Cardiac septum (tissue), 1 donor: Measurements from ENCODE around the gene DIP2A. TPM values are rescaled to one million over a fixed set of nuclear protein-coding genes. Genes with fewer than 3 reads are reported as not detected.

Experiments used
- DNase-seq: peaks from one replicate; pipeline ENCODE4 v3.0.0-alpha.2; 2020; ENCODE audit warnings: low spot score
- intact Hi-C: fragments of 100-400 bp; cut with DNase I; formaldehyde crosslinking; loops from one replicate; pipeline ENCODE4 v1.14.0; 2022
- long read RNA-seq: library from polyadenylated mRNA; unstranded; transcript quantifications from one replicate; pipeline ENCODE4 v2.0.0, GENCODE V29; 2021
- total RNA-seq: library from RNA; stranded (reverse); fragmentation: NEBNext Ultra II Directional; extraction: Animal tissue kit (Norgen Biotek cat#: 25700); gene quantifications from one replicate; pipeline ENCODE4 v1.2.1, GENCODE V29; 2021
- donor health status: DM: no; HTN: no; CAD: no.

The DIP2A gene, protein sequence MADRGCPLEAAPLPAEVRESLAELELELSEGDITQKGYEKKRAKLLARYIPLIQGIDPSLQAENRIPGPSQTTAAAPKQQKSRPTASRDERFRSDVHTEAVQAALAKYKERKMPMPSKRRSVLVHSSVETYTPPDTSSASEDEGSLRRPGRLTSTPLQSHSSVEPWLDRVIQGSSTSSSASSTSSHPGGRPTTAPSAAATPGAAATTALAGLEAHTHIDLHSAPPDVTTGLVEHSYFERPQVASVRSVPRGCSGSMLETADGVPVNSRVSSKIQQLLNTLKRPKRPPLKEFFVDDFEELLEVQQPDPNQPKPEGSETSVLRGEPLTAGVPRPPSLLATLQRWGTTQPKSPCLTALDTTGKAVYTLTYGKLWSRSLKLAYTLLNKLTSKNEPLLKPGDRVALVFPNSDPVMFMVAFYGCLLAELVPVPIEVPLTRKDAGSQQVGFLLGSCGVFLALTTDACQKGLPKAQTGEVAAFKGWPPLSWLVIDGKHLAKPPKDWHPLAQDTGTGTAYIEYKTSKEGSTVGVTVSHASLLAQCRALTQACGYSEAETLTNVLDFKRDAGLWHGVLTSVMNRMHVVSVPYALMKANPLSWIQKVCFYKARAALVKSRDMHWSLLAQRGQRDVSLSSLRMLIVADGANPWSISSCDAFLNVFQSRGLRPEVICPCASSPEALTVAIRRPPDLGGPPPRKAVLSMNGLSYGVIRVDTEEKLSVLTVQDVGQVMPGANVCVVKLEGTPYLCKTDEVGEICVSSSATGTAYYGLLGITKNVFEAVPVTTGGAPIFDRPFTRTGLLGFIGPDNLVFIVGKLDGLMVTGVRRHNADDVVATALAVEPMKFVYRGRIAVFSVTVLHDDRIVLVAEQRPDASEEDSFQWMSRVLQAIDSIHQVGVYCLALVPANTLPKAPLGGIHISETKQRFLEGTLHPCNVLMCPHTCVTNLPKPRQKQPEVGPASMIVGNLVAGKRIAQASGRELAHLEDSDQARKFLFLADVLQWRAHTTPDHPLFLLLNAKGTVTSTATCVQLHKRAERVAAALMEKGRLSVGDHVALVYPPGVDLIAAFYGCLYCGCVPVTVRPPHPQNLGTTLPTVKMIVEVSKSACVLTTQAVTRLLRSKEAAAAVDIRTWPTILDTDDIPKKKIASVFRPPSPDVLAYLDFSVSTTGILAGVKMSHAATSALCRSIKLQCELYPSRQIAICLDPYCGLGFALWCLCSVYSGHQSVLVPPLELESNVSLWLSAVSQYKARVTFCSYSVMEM (N-terminal part only)
- 38.9 TPM for total RNA-seq
- long read RNA-seq, full-length matches to known transcripts: 6 of 44 reads
- long read RNA-seq, partial matches to known transcripts: 25 of 44 reads
- long read RNA-seq, other reads (novel, unspliced or antisense): 13 of 44 reads

DNA sequence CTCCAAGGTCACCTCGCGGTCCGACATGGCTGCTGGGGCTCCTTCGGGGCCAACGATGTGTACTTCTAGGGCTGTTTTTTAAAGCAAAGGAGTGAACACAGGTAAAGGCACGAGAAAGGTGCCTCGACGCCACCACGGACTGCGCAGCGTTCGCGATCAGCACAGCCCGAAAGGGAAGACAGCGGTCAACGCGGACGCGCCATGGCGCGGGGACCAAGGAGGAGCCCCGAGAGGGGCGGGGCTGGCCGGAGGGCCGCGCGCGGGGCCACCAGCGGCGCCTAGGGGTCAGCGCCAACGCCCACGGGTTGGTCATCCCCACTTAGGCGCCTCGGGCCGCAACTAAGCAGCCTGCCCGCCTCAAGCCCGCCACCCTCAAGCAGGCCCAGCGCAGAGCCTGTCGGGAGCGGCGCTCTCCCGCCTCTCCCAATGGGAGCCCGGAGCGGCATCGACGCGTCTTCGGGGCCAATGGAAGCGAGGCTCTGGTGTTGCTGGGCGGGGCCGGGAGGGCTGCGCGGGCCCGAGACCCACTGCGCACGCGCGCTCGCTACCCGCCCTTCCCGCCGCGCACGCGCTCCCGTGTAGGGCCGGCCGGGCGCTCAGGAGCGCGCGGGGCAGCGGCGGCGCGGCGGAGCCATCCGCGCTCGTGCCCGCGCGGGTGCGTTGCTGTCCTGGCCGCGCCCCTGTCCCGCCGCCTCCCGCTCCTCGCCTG lies at the start of gene DIP2A:
DIP2A (plus strand) TSS at position 577 of the 709 bp plus-strand sequence. CDS start 241 bp downstream, outside the sequence.
- peak; percentile 98 for DNase-seq
- intact Hi-C loops: no loop called here

GRCh38 chr21:46409641-46410406 lies 48.9 kb upstream of the DIP2A start:
- DNase-seq: no peak
- intact Hi-C loops: no loop called here

DNA sequence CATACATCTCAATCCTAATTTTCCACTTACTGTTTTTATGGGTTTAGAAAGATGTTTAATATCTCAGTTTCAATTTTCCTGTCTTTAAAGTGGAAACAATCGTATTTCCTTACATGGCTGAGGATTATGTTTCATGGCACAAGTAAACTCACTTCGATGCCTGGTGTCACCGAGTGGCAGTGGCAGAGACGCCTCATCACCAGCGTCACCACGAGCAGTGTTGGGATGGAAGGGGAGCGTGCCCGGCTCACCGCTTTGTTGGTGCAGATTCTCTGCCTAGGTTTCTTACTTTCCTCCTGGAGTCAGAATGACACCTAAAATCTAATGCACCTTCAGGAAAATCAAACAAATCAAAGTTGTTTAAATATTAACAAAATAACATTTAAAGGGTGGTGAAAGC lies 48.2 kb upstream of the DIP2A start:
- intact Hi-C loops: no loop called here
- no peak for DNase-seq

GRCh38 chr21:46411236-46411635 lies 47.5 kb upstream of the DIP2A start:
- DNase-seq: no peak
- intact Hi-C loops: no loop called here

- intact Hi-C loops: no loop called here
- no peak for DNase-seq
Measured at GRCh38 chr21:46411691-46412090, 47.0 kb upstream of the DIP2A start.

GRCh38 chr21:46412521-46413364 lies 45.9 kb upstream of the DIP2A start:
- DNase-seq: no peak

GRCh38 chr21:46413365-46413696 lies 45.4 kb upstream of the DIP2A start:
- no peak for DNase-seq
- intact Hi-C loops: no loop called here

More at GRCh38 chr21:46412521-46413364, 45.9 kb upstream of the DIP2A start:
- intact Hi-C loops: no loop called here

DNA sequence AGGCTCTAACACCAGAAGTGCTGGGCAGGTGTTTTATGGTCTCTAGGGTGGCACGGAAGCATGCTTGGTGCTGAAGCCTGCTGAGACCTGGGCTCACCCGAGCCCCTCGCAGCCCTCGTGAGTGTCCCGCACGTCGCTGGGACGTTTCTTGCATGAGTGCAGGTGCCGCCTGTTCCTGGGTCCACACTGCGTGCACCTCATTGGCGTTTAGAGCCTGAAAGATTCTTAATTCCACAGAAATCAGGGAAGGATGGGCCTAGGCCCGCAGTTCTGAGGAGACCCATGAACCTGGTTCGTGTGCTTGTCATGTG lies 43.8 kb upstream of the DIP2A start:
- intact Hi-C loops: no loop called here
- no peak for DNase-seq

GRCh38 chr21:46416551-46416950 lies 42.1 kb upstream of the DIP2A start:
- no peak for DNase-seq
- intact Hi-C loops: no loop called here

GRCh38 chr21:46418265-46418946 lies 40.3 kb upstream of the DIP2A start:
- no peak for DNase-seq
- intact Hi-C loops: no loop called here

- intact Hi-C loops: no loop called here
- no peak for DNase-seq
Measured at GRCh38 chr21:46420241-46421190, 38.2 kb upstream of the DIP2A start.

DNA sequence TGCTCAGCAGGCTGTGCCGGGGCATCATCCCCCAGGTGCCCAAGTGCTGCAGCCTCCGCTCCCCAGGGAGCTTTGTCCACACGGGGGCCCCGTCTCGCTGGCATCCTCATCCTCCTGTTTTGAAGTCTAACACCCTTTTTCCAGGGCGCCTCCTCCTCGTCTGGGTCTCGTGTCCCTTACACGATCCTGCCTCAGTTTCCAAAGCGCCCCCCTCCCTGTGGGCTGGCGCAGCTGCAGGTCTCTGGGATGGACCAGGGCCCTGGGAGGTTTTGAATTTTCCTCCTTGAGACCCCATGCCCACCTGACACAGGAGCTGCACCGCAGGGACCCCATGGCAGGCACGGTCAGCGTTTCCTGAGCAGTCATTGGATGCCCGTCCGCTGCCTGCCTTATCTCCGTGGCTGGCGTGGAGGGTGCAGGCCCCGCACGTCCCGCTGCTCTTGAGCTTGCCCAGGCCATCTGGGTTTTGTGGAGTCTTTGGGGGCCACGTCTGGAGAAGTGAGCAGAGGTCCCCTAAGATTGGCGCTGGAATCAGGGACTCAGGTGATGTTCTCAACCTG lies 37.4 kb upstream of the DIP2A start:
- no peak for DNase-seq
- intact Hi-C loops: no loop called here

- DNase-seq: no peak
- intact Hi-C loops: no loop called here
Measured at GRCh38 chr21:46421756-46422555, 36.7 kb upstream of the DIP2A start.

- intact Hi-C loops: no loop called here
- no peak for DNase-seq
Measured at GRCh38 chr21:46422636-46423241, 36.0 kb upstream of the DIP2A start.
